Measurements from ENCODE around the gene REELD1.

Gene REELD1

GRCh38 chr4:146265950-146266490 lies 51.7 kb downstream of the REELD1 start:
- DNase-seq (ENCODE audit: low read depth in 2 of 2): no peak

DNA sequence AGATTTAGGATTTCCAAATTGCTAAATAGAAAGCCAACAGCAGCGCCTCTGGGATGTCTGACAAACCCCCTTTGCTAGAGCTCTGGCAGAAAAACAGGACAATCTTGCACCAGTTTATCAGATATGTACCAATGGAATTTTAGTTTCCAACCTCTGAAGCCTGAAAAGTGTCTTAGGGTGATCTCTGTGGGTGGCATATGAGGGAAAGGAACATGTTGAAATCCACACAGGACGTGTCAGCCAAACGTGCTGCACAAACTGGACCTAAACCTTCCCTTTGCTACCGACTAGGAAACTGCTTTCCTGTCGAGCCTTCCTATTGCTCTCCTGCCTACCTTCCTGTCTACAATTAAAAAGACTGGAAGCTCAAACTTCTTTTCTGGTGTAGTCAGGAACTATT lies 53.5 kb downstream of the REELD1 start:
- DNase-seq (ENCODE audit: low read depth in 2 of 2): no peak

GRCh38 chr4:146269228-146269653 lies 54.9 kb downstream of the REELD1 start:
- DNase-seq (ENCODE audit: low read depth in 2 of 2): no peak

- DNase-seq (ENCODE audit: low read depth in 2 of 2): no peak
Measured at GRCh38 chr4:146271466-146271865, 57.1 kb downstream of the REELD1 start.

DNA sequence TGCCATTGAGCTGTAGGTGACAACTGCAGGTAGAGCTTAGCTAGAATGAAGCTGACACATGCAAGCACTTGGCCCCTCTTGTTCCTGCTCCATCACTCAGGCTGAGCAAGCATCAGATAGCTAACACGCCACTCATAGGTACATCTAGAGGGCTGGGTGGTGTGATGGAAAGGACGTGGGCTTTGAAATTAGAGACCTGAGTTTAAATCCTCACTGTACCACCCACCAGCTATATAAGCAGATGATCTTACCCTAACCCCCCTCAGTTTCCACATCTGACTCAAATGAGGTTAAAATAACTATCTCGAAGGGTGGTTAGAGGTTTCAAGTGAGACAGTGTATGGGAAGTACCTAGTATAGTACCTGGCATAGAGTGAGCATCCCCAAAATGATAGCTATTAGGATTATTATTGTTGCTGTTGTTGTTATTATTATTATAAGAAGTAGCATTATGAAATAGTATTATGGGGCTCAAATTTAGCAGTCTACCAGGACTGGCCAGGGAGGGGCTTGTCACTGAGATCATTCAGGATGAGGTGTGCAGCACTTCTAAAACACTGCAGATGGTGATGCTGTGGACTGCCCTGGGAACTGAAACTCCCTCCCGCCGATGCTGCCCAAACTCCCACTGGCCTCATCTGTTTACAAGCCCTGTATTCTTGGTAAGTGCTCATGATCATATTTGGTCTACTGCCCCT lies 59.0 kb downstream of the REELD1 start:
- no peak for DNase-seq (ENCODE audit: low read depth in 2 of 2)

- no peak for DNase-seq (ENCODE audit: low read depth in 2 of 2)
Measured at GRCh38 chr4:146274774-146275173, 60.4 kb downstream of the REELD1 start.

DNA sequence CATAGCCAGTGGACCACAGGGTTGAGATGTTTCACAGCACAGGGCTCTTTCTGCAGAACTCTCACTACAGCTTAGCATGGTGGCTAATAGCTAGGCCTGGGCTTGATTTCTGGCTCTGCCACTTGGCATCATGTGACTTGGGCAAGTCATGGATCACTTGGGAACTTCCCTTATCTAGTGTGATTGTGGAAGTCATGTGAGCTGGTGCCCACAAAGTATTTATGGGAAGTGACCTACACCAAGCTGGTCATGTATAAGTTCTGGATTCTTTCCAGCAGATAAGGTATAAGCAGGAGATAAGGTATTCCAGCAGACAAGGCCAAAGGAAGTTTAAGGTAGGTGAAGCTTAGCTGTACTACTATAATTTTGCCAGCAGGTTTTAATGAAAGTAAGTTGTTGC lies 61.0 kb downstream of the REELD1 start:
- DNase-seq (ENCODE audit: low read depth in 2 of 2): no peak

- DNase-seq (ENCODE audit: low read depth in 2 of 2): no peak
Measured at GRCh38 chr4:146278986-146279385, 64.6 kb downstream of the REELD1 start.
